GM12872 (cell line): ENCODE results near the gene CACNA1B.

Source experiments
- TF ChIP-seq, protein P1 (sequence below): IDR thresholded peaks from 3 replicates; pipeline ENCODE4 v1.5.1; 2011; ENCODE audit warnings: low read depth, mild to moderate bottlenecking, low read length, moderate library complexity; ENCODE audit not compliant: insufficient read depth

CACNA1B gene

DNA sequence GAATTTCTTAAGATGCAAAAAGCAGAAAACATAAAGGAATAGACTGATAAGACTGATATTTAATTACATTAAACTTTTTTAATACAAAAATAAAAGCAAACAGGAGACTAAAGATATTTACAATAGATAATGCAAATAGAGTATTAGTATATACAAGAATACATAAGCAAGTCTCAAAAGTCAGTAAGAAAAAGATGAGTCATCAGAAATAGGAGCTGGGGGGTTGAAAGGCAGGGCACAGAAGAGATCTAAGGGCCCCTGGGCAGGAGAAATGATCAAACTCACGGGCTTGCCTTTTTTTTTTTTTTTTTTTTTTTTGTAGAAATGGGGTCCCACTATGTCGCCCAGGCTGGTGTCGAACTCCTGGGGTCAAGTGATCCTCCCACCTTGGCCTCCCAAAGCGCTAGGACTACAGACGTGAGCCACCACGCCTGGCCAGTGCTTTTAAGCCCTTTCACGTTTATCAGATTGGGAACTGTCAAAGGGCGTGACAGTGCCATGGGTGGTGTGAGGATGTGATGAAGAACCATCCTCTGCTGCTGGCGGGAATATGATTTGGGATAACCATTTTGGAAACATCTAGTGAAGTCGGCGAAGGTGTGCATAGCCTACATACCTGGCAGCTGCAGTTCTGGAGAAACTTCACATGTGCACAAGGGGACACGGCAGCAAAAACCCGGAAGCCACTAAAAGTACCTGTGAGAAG lies 126.1 kb downstream of the CACNA1B start:
- TF ChIP-seq, protein P1, sequence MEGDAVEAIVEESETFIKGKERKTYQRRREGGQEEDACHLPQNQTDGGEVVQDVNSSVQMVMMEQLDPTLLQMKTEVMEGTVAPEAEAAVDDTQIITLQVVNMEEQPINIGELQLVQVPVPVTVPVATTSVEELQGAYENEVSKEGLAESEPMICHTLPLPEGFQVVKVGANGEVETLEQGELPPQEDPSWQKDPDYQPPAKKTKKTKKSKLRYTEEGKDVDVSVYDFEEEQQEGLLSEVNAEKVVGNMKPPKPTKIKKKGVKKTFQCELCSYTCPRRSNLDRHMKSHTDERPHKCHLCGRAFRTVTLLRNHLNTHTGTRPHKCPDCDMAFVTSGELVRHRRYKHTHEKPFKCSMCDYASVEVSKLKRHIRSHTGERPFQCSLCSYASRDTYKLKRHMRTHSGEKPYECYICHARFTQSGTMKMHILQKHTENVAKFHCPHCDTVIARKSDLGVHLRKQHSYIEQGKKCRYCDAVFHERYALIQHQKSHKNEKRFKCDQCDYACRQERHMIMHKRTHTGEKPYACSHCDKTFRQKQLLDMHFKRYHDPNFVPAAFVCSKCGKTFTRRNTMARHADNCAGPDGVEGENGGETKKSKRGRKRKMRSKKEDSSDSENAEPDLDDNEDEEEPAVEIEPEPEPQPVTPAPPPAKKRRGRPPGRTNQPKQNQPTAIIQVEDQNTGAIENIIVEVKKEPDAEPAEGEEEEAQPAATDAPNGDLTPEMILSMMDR, result no peak

DNA sequence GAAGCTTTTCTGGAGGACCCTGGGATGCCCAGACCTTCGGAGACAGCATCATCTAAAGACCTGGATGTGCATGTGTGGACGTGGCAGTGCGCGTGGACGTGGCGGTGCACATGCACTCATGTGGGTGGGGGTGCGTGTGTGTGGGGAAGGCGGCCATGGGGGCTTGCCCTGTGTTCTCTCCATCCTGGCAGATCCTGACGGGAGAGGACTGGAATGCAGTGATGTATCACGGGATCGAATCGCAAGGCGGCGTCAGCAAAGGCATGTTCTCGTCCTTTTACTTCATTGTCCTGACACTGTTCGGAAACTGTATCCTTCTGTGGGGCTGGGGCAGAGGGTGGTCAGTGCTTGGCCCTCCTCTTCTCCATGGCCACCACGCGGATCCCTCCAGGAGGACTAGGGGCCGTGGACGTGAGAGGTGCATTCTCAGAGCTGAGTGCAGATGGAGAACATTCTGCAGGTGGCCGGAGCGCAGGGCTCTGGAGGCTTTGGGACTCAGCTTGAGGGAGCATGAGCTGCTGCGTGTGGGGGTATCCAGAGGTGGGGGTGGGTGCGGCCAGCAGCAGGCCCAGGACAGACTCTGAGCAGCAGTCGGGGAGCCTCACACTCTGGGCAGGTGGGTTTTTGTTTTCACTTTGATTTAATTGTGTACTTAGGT lies 129.1 kb downstream of the CACNA1B start:
- TF ChIP-seq, protein P1, result no peak

DNA sequence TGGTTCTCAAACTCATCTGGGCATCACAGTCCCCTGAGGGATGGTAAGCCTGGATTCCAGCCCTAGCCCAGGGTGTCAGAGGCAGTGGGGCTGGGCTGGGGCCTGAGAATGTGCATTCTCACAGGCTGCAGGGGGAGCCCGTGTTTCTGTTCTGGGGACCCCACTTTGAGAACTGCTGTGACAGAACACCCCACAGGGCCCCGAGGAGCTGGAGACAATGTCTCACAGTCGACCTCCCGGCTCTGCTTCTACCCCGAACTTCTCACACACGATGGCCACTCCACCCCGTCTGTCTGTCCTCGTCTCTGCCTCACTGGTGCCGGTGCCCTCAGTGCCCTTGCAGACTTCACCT lies 130.0 kb downstream of the CACNA1B start:
- TF ChIP-seq, protein P1, result no peak

DNA sequence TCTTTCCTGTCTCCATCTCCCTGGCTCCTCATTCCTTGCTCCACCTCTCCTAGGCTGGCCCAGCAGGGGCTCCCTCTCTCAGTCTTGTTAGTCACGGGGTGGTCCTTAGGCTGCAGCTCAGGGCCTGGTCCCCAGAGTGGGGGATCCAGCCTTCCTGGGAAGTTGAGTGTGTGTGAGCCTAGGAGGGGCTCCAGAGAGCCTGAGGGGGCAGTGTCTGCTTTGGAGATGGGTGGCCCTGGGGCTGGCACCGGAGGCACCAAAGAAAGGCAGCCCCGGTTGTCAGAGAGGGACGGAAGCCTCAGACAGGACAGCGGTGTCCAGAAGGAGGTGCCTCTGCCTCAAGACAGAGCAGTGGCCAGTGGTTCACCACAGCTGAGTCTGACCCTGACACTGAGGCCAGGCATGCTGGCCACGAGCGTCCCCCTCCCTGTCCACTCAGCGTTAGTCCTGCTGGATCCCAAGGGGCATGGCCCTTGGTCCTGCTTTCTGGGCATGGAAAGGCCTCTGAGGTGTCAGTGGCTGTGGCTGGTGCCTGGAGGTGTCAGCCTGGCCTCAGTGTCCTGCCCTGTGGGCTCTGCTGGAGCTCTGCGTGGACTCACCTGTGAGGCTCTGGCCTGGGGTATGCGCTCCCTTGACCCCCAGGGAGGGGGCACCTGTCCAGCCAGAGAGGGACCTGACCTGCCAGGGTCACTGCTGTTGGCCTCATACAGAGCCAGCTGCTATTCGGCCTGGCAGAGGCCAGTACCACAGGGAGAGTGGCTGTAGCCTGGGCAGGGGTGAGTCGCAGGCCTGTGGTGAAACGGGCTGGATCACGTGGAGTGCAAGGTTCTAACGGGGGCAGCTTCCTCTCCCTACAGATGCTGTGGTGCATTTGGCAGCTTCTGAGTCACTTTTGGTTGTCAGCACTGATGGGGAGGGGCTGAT lies 130.6 kb downstream of the CACNA1B start:
- TF ChIP-seq, protein P1, result no peak

DNA sequence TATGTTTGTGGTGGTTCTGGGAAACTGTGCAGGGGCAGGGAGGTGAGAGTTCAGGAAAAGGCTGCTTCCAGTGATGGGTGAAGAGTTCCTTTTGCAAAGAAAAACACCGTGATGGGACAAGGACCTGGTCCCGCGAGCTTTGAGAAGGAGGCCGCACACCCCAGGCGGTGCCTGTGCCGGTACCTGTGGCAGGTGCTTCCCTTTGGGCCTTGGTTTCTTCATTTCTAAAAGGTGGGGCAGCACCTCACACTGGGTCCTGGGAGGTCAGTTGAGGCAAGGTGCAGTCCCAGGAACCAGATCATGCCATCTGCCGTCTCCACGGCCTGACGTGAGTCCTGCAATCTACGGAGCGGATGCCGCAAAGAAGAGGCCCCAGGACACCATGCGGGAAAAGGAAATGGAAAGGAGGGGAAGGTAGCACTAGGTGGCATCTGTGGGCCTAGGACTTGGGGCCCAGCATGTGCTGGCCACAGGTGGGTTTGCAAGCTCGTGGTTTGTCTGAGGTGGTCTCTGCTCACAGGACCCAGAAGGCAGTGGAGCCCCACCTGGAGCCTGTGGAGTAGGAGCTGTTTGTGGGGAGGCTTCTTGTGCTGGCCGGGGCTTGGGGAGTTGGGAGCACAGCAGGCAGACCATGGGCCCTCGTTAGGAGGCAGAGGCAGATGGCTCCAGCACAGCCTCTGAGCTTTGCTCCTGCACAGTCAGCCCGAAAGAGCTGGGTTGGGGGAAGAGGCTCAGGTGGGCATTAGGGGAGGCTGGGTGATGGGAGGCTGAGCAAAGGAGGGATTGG lies 131.6 kb downstream of the CACNA1B start:
- TF ChIP-seq, protein P1, result no peak

DNA sequence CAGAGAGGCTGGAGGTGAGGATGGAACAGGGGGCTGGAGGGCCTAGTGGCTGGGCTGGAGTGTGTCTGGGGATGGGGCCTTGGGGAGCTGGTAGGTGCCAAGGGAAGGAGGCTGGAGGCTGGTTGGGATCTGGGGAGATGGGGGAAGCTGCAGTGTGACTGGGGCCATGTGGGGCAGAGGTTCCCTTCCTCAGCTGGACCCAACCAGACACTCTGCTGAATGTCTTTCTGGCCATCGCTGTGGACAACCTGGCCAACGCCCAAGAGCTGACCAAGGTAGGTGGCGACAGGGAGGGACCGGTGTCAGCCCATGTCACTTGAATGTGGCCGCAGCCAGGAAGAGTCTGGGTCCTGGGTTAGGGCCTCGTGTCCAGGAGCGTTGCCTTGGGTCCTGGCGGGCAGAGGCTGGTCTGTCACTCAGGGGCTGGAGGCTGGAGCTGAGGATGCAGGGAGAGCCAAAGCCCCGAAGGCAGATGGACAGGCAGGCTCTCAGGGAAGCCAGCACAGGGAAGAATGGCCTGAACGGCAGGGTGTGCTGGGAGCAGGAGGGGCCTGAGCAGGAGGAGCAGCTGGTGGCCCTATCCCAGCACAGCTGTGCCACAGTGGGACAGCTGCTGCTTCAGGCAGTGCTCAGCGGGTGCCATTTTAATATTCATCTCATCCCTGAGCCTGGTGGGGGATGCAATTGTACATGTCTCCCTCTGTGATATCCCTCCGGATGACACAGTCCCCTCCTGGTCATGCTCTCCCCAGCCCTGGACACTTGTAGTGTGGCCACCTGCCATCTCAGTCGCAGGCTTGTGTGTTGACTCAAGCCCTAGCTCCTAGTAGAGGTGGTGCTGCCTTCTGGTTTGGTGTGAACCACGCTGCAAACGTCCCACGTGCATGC lies 132.5 kb downstream of the CACNA1B start:
- TF ChIP-seq, protein P1, result no peak
